ENCODE results near the gene TFE3.

Gene TFE3

DNA sequence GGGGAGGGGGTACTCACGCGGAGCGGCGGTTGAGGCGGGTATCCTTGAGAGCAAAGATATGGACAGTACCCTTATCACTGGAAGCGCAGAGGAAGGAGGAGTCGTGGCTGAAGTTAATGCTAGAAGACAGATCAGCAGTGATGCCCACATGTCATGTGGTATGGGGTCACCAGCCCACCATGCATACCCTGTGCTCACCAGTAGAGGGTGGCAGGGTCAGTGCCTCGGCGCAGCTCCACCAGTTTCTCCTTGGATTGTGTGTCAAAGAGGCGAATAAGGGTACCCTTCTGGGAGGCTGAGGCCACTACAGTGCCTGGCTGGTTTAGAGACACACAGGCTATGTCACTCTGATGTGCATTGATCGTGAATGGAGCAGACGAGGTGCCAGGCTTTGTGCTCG is 32.2 kb upstream of the TFE3 start:
- TF ChIP-seq, protein P1, sequence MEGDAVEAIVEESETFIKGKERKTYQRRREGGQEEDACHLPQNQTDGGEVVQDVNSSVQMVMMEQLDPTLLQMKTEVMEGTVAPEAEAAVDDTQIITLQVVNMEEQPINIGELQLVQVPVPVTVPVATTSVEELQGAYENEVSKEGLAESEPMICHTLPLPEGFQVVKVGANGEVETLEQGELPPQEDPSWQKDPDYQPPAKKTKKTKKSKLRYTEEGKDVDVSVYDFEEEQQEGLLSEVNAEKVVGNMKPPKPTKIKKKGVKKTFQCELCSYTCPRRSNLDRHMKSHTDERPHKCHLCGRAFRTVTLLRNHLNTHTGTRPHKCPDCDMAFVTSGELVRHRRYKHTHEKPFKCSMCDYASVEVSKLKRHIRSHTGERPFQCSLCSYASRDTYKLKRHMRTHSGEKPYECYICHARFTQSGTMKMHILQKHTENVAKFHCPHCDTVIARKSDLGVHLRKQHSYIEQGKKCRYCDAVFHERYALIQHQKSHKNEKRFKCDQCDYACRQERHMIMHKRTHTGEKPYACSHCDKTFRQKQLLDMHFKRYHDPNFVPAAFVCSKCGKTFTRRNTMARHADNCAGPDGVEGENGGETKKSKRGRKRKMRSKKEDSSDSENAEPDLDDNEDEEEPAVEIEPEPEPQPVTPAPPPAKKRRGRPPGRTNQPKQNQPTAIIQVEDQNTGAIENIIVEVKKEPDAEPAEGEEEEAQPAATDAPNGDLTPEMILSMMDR (IDR thresholded peaks at IDR 0.05; ENCODE audit: insufficient read depth, low read length, missing control alignments) = no peak
- ChIA-PET POLR2A (interaction anchor here (0.9 kb wide), 1 partner anchor 10 kb away, joined by 3 read pairs; no protein-coding TSS in a partner anchor), CTCF (no interaction called here)
- H3K4me3 ChIP-seq (ENCODE audit: low read depth, low read length) = no peak overlapping the region
- no peak for DNase-seq (ENCODE audit: low read depth, low spot score)

DNA sequence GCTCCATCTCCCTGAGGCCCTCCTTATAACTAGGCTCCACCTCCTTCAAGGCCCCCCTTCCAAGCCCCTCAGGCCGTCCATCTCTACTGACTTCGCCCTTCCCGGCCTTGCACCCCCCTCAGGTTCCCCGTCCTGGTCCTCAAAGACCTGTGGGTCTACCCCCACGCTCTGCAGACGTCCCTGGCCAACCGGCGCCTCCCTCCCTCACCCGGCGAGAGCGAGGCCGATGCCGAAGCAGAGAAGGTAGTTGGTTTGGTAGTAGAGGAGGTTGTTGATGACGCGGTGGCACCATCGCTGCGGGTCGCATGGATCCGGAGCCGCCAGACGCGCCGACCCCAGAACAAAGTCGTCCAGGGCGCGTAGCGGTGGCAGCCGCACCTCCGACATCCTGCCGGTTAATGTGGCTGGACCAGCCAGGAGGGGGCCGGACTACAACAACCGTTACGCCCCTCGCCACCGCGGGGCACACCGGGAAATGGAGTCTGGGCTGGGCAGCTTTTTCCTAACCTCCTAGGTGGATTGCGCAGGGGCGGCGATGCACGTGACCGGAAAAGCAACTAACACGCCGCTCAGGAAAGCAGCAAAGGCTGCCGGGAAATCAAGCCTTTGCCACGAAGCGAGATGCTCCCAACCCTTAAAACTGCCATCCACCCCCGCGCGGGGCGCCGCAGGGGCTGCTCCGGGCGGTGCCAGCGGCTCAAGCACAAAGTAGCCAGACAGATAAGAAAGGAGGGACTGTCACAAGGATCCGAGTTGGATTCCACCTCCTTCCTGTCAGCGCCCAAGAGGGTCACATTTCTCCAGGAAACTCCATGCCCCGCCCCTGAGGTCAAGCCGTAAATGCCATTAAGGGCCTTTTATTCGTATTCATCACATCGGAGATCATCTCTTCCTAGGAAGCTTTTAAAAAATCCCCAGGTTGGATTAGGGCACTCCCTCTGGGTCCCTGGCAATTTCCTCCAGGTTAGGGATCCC is 30.7 kb upstream of the TFE3 start, which contains the start of gene PRAF2:
Gene PRAF2, minus strand, starts transcription at position 402 of the 975 bp plus-strand sequence. Its CDS starts 15 bp downstream, at position 387.
- H3K4me3 ChIP-seq (ENCODE audit: low read depth, low read length) = peak within 1 kb of the TSS; percentile 75
- POLR2A ChIA-PET = no interaction called here
- TF ChIP-seq, protein P1 (IDR thresholded peaks at IDR 0.05; ENCODE audit: insufficient read depth, low read length, missing control alignments) = no peak
- peak; percentile 42 for DNase-seq (ENCODE audit: low read depth, low spot score)
- CTCF ChIA-PET = no interaction called here

DNA sequence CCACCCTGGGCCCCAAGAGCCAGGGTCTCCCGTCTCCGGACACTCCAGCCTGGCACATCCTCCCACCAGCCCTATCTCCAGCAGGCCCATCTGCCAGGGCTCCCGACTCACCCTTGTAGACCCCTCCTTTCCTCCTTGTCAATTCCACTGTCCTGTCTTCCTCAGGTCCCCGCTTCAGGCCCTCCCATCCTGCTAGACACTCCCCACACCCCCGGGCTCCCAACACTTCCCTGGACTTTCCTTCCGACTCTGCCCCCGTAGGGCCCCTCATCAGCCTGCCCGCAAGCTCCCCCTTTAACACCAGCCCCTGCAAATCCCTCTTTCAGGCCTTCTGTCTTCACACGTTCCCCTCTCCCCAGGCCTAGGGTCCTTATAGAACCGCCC is 29.5 kb upstream of the TFE3 start:
- TF ChIP-seq, protein P1 (IDR thresholded peaks at IDR 0.05; ENCODE audit: insufficient read depth, low read length, missing control alignments) = no peak
- peak overlapping the region; percentile 75 for H3K4me3 ChIP-seq (ENCODE audit: low read depth, low read length)
- no peak for DNase-seq (ENCODE audit: low read depth, low spot score)
- ChIA-PET CTCF (no interaction called here), POLR2A (no interaction called here)

DNA sequence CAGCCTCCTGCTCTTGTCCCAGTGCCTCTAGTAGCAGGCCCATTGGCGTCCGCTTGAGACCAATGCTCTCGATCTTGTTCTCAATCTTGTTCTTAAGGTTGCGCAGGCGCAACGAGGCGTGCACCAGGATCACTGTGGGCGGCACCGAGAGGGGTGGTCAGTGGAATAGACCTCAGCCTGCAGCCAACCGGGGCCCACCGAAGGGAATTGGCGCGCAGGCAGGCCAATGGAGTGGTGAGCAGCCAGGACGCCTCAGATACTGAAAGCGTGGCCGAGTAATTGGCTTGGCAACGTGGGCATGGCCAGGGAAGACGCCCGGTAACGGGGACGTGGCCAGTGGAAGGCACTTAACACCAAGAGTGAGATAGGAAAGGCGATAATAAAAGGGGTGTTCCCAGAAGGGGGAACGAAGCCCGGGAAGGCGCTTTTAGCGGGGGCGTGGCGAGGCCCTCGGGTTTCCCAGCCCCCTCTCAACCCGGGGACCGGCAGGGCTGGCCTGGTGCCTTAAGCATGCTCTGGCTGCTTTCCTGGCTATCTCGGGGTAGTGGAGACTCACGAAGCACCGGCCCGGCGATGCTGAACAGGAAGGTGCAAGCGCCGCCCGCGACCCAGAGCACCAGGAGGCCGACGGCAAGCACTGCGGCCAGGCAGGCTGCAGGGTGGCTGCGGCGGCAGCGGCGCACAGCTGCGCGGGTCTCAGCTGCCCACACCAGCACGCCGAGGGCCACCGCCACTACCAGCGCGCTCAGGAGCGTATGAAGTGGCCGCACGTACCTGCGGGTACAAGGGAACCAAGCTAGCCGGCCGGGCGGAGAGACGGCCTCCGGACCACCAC is 28.9 kb upstream of the TFE3 start:
- TF ChIP-seq, protein P1 (IDR thresholded peaks at IDR 0.05; ENCODE audit: insufficient read depth, low read length, missing control alignments) = no peak
- H3K4me3 ChIP-seq (ENCODE audit: low read depth, low read length) = peak overlapping the region; percentile 75
- no peak for DNase-seq (ENCODE audit: low read depth, low spot score)
- ChIA-PET CTCF (no interaction called here), POLR2A (interaction anchor here (0.6 kb wide), 1 partner anchor 89 kb away, joined by 4 read pairs; no protein-coding TSS in a partner anchor)

DNA sequence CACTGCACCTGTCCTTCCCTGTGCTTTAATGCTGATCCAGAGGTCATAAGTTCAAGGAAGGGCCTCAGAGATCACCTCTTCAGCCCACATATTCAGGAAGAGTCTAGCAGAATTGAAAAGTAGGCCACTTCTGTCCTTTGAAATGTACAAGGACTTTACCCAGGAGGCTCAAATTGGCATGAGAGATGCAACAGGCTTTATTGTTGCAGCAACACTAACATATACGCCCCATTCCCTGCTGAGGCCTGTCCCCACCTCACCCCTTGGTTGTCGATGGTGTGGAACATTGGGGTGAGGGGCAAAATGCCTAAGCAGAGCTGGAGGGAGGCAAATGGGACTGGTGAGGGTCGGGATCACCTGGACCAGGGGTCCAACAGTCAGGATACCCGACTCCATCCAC is 27.8 kb upstream of the TFE3 start:
- DNase-seq (ENCODE audit: low read depth, low spot score) = no peak
- ChIA-PET CTCF (interaction anchor here (1.4 kb wide), 1 partner anchor 27 kb away, joined by 3 read pairs; no protein-coding TSS in a partner anchor), POLR2A (no interaction called here)
- TF ChIP-seq, protein P1 (IDR thresholded peaks at IDR 0.05; ENCODE audit: insufficient read depth, low read length, missing control alignments) = no peak
- no peak overlapping the region for H3K4me3 ChIP-seq (ENCODE audit: low read depth, low read length)

DNA sequence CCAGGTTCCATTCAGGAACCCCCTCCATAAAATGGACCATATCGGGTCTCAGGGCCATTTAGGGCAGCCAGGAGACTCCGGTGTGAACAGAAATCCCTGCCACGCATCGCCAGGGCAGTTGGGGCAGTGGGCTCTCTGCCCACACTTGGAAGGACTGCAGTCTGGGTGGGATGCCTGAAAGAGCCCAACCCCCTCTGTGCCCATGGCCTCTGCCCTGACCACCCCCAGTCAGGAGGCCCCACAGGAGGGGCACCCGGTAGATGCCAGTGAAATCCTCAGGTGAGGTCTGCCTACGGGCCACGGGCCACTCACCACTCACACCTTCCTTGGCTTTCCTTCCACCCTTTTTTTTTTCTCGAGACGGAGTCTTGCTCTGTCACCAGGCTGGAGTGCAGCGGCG is 25.9 kb upstream of the TFE3 start:
- no peak overlapping the region for H3K4me3 ChIP-seq (ENCODE audit: low read depth, low read length)
- no peak for DNase-seq (ENCODE audit: low read depth, low spot score)
- POLR2A ChIA-PET = no interaction called here
- CTCF ChIA-PET = no interaction called here
- TF ChIP-seq, protein P1 (IDR thresholded peaks at IDR 0.05; ENCODE audit: insufficient read depth, low read length, missing control alignments) = no peak
